Transverse colon (tissue), 4 donors: ENCODE data around the gene GRM7.

ENCODE experiments used
- POLR2A ChIP-seq: fragments of 450-650 bp; IDR thresholded peaks from one replicate; pipeline ENCODE4 v1.6.1; 2016; ENCODE audit warnings: antibody characterized with exemption, mild to moderate bottlenecking, moderate library complexity
- POLR2AphosphoS5 ChIP-seq, 3 donors: sonication (generic); formaldehyde crosslinking; IDR thresholded peaks; one replicate each; pipeline ENCODE4 v1.6.1; 2016; ENCODE audit warnings: antibody characterized with exemption in 3 of 3
- TF ChIP-seq, protein P1 (sequence below), 5 experiments: fragments of 200-600 bp in 3 of 5; fragments of 450-650 bp in 2 of 5; sonication (generic) in 3 of 5; IDR thresholded peaks; 1 replicate in 2 of 5; 2 replicates in 3 of 5; pipeline ENCODE4 v1.5.1; 2016 to 2017; ENCODE audit warnings: antibody characterized with exemption in 5 of 5, inconsistent platforms in 3 of 5, mild to moderate bottlenecking in 2 of 5, moderate library complexity in 1 of 5

DNA sequence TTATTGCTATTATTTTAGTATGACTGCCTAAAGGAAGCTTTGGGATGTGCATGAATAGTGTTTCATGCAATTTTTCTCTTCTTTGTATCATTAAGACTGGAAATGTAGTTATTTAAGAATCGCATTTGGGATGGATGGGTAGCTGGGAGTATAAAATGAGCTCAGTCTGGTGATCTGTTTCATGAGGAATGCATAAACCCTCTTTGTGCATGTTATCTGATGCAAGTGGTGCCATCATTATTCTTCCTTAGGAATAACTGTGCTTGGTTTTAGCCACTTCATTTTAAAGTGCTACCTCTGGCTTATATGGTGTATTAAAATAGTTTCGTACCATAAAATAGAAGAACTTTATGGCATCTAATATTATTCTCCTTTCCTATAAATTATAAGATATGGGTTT is 535.6 kb downstream of the GRM7 start:
- TF ChIP-seq POLR2A = no peak
- TF ChIP-seq, protein P1, sequence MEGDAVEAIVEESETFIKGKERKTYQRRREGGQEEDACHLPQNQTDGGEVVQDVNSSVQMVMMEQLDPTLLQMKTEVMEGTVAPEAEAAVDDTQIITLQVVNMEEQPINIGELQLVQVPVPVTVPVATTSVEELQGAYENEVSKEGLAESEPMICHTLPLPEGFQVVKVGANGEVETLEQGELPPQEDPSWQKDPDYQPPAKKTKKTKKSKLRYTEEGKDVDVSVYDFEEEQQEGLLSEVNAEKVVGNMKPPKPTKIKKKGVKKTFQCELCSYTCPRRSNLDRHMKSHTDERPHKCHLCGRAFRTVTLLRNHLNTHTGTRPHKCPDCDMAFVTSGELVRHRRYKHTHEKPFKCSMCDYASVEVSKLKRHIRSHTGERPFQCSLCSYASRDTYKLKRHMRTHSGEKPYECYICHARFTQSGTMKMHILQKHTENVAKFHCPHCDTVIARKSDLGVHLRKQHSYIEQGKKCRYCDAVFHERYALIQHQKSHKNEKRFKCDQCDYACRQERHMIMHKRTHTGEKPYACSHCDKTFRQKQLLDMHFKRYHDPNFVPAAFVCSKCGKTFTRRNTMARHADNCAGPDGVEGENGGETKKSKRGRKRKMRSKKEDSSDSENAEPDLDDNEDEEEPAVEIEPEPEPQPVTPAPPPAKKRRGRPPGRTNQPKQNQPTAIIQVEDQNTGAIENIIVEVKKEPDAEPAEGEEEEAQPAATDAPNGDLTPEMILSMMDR (IDR thresholded peaks at IDR 0.05) = no peak
- no peak for TF ChIP-seq POLR2AphosphoS5 (IDR thresholded peaks at IDR 0.05)
